Cerebellar cortex (tissue), 1 donor: ENCODE measurements around the gene ARHGAP28.
"Not testable (repeated sequence)": the region's sequence is repeated elsewhere in the genome, so short reads cannot be mapped to it uniquely, and the experiment has no call there.

Experiments used
- DNase-seq: peaks from one replicate; pipeline ENCODE4 v3.0.0-alpha.2; 2015; ENCODE audit warnings: low spot score

Gene ARHGAP28

GRCh38 chr18:6775702-6776101, 46.2 kb downstream of the ARHGAP28 start:
- DNase-seq = no peak

DNA sequence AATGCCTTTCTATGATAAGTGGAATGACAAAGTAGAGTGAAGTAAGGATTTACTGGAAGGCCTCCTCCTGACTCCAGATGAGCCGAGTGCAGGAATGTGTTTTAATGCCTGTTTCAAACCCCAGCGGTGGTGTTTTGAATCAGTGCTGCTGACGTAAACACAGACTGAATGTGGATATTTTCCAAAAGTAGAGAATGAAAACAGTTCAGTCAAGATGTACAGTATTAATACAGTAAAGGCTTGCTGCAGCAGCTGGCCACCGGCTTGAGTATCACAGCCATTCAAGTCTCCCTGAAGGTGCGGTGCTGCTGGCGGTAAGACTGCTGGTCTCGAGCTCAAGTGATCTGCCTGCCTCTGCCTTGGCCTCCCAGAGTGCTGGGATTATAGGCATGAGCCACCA, 46.7 kb downstream of the ARHGAP28 start:
- DNase-seq = no peak

DNA sequence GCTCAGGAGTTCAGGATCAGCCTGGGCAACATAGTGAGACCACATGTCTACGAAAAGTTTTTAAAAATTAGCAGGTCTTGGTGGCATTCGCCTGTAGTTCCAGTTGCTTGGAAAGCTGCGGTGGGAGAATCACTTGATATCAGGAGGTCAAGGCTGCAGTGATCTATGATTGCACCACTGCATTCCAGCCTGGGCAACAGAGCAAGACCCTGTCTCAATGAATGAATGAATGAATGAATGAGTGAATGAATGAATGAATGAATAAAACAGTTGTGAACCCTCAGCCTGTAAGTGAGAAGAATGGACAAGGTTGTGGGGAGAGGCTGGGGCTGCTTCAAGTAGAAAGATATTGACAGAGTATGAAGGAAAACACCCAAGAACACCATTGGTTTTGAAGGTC, 48.0 kb downstream of the ARHGAP28 start:
- DNase-seq = no peak

- no peak for DNase-seq
Measured at GRCh38 chr18:6778459-6779247, 49.1 kb downstream of the ARHGAP28 start.

DNA sequence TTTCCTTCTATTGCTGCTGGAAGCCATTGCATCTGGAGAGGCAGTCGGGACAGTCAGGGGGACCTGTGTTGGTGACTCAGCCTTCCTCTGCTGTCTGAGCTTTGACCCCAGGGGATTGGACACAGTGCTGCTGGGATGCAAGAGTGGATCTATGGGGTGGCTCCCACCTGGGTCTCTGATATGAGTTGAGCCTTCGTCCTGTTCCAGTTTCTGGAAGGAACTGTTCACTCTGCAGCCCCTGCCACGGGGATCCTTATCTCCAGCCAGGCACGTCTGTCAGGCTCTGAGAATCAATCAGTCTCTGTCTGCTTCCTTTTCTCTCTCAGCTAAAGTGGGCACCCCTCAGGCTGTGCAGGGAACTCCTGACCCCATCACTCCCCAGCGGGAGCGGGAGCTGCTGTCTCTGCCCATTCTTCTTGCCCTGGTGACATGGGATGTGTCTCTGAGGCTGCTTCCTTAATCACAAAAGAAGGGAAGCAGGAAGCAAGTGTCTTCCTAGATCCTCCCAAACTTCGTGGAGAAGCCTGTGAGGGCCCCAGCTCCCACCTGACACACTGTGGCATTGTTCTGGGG, 51.7 kb downstream of the ARHGAP28 start:
- no peak for DNase-seq

DNA sequence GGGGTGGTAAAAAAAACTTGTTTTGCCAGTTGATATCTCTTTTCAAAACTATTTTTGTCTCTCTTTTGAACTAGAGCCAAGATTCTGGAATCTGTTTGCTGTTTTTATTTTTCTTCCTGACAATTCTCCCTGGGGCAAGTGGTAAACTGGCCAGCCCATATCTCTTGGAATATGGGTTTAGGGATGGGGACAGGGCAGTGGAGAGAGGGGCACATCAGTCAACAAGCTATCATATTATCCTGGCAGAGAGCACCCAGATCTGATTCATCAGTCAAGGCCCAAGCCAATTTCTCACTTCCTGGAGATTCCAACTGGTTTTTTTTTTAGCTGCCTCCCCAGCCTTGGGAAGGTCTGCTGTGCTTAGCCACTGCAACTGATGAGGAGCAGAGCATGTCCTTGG, 52.3 kb downstream of the ARHGAP28 start:
- no peak for DNase-seq

DNA sequence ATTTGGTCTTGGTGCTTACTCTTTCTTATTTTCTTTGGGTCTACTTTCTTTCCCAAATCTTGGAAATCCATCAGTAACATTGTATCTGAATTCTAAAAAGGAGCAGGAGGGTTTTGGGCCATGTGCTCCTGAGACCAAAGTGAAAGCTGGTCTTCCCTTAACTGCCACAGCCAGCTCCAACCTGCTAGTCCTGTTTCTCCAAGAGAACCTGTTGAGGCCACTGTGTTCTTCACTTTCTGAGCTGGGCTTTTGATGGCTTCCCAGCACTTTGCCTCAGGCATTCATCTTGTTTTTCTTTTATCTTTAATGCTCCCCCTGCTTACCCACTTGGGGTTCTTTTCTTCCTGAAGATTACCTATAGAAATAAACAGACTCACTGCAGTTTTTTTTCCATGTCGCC, 53.3 kb downstream of the ARHGAP28 start:
- DNase-seq = no peak

DNA sequence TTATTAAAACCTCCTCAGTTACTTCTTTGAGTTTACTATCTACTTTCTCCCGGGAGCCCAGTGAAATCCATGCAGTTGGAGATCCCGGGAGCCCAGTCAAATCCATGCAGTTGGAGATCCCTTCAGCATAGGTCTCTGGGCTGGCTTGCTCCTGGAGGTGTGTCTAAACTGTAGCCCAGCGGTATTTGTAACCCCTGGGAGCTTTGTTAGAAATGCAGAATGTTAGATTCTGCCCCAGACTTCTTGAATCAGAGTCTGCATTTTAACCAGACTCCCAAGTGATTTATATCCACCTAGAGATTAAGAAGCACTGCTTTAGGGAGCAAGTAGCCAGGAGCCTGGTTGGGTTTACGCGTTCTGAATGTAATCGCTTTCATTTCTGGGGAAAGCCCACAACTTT, 54.5 kb downstream of the ARHGAP28 start:
- DNase-seq = no peak

DNA sequence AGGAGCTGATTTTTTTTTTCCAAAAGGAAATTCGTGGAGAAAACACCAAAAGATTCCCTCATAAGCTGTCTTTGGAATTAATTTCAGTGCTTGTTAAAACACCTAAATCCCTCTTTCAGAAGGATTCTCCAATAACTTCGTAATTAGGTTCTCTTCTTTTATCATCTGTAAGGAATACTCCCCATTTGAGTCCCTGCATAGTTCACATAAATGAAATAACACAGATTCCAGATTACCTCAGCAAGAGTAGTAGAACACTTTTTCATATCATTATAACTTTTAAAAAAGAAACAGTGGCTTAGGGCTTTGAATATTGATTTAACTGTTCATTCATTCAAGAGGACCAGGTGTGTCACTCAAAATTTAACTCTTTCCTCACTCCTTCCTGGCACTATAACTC, 55.5 kb downstream of the ARHGAP28 start:
- no peak for DNase-seq

GRCh38 chr18:6785411-6785810, 55.9 kb downstream of the ARHGAP28 start:
- DNase-seq = no peak

GRCh38 chr18:6792391-6792790, 62.9 kb downstream of the ARHGAP28 start:
- DNase-seq = no peak

- no peak for DNase-seq
Measured at GRCh38 chr18:6793455-6793854, 63.9 kb downstream of the ARHGAP28 start.

GRCh38 chr18:6793986-6794385, 64.5 kb downstream of the ARHGAP28 start:
- DNase-seq = no peak

DNA sequence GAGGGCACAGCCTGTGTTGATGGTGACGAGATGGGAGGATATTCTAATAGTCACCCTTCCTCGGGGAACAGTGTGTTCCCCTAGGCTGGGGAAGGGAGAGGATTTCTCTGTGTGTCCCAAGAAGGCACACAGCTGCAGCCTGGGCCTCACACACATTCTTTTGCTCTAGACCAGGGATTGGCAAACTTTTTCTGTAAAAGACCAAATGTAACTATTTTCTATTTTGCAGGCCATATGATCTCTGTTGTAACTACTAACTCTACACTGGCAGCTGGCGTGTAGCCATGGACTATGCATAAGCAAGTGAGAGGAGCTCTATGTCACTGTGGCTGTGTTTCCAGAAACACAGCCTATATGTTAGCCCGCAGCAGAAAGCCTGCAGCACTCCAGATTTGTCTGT, 65.8 kb downstream of the ARHGAP28 start:
- no peak for DNase-seq

DNA sequence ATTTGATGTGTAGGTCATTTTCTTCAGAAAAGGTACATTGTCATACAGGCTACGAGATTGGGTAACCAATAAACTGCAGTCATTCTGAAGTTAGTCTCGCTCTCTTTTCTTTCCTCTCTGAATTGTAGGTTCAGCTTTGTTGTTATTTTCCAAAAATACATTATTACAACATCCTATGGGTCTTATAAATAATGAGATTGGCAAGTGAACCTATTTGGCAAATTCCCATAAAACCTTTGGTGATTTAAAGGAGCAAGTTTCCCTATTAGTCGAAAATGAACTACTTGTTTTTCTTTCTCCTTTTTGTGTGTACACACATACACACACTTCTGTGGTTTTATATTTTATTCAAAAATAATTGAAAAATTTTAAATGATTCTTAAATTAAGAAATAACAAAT, 67.0 kb downstream of the ARHGAP28 start:
- DNase-seq = no peak

- DNase-seq = no peak
Measured at GRCh38 chr18:6797171-6797570, 67.7 kb downstream of the ARHGAP28 start.

DNA sequence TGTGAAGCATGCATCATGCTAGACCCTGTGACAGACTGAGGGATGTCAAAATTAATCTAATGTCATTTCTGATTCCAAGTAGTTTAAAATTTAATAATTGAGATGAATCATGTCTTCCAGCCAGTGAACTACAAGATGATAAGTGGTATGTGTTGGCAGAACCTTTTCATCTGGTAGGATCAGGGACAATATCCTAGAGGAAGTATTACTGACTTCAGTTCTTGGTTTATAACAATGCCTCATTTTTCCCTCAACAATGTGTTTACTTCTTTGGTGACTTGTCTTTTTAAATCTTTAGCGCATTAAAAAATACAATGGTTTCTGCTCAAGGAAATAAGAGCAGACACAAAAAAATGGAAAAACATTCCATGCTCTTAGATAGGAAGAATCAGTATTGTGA, 69.4 kb downstream of the ARHGAP28 start:
- no peak for DNase-seq

DNA sequence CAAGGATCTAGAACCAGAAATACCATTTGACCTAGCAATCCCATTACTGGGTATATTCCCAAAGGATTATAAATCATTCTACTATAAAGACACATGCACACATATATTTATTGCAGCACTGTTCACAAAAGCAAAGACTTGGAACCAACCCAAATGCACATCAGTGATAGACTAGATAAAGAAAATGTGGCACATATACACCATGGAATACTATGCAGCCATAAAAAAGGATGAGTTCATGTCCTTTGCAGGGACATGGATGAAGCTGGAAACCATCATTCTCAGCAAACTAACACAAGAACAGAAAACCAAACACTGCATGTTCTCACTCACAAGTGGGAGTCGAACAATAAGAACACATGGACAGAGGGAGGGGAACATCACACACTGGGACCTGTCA, 70.8 kb downstream of the ARHGAP28 start:
- DNase-seq = not testable (repeated sequence)

DNA sequence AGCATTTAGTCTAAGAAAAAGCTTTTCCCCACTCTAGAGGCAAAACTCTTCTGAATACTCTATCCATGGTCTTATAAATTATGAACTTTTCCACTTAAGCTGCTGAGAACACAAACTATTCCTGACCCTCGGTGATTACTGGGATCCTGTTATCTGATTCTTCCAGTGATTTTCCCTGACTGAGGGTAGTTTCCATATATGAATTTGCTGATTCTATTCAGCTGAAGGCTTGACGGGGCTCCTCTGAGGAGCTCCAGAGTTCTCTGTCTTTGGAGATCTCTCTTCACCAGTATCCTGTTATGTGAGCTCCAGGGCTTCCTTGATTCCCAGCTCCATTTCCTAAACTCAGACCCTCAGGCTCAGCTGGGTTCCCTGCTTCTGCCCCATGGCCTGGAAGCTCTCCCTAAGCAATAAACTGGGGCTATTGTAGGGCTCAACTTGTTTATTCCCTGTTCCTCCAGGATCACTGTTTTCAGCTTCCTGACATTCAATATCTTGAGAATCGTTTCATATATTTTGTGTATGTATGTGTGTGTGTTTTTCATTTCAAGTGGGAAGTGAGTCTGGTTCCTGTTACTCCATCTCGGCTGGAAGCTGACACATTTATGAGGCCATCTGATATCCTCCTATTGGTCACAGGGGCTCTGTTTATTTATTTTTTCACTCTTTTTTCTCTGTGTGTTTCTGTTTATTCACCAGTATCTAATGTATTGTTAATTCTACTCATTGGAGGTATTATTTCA, 78.2 kb downstream of the ARHGAP28 start:
- no peak for DNase-seq

DNA sequence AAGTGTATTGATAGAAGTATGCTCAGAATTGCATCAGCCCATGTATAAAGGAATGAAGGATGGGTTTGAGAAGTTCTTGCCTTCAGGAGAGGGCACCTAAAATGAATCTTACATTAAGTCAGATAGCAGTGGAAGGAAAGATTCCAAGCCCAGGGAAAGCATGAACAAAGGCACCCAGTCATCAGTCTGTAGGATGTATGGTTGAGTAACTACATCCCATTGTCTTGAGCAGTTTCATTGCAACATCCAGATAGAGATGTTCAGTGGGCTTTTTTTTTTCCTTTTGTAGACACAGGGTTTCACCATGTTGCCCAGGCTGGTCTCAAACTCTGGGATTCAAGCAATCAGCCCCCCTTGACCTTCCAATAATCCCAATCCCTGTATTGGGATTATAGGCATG, 80.7 kb downstream of the ARHGAP28 start:
- no peak for DNase-seq

- DNase-seq = no peak
Measured at GRCh38 chr18:6811816-6812215, 82.3 kb downstream of the ARHGAP28 start.

DNA sequence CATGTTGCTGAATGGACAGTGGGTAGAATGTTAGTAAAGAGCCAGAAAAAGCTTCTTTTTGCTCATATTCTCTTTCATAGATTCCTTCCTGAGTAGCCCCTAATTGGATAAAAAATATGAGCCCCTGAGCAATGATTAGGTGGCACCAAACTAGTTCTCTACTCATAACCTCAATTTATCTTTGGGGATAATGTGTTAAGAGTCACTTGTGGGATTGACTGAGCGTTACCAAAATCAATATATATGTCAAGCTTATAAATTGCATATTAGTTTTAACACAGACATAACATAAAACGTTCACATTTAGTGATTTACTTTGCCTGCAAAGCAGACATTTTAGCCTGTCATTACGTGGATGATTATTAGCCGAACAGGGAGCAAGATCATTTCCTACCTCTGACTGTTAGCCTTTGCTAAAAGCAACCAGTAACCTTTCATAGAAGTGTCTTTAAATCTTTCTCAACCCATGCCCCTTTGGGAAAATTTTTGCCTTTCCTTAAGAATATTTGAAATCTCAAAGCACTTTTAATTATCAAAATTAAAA, 85.4 kb downstream of the ARHGAP28 start:
- no peak for DNase-seq

DNA sequence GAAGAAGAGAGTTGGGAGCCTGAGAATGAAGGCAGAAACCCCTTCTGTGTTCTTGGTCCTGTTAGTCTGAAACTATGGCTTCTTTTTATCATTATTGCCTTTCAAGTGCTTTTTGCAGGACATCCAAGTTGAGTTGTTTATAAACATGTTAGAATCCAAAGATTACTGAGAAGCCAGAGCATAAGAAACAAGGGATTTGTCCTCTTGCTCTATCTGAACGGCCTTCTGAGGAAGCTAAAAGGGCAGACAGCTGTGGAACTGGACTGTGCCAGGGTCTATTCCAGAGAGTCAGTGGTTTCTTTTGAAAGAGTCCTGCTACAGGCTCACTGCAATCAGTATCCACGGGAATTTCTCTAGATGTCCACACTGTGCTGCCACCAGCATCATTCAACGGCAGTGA, 86.6 kb downstream of the ARHGAP28 start:
- DNase-seq = no peak
